NCI-H2029 treated with DMSO at 0.1 percent for 48 hours (cell line): Measurements from ENCODE around the gene ZFAND5.
A peak's percentile ranks its signal among the peaks of the same experiment; 100 is the strongest.

ENCODE experiments used
- DNase-seq: peaks from one replicate; lab custom pipeline; 2025; lab: John Stamatoyannopoulos, UW

The ZFAND5 gene

GRCh38 chr9:72364679-72365524 is at the start of gene ZFAND5:
ZFAND5 (minus strand) TSS chr9:72365208; CDS start chr9:72360778, 4,430 bp downstream.
- peak; percentile 93 for DNase-seq

DNA sequence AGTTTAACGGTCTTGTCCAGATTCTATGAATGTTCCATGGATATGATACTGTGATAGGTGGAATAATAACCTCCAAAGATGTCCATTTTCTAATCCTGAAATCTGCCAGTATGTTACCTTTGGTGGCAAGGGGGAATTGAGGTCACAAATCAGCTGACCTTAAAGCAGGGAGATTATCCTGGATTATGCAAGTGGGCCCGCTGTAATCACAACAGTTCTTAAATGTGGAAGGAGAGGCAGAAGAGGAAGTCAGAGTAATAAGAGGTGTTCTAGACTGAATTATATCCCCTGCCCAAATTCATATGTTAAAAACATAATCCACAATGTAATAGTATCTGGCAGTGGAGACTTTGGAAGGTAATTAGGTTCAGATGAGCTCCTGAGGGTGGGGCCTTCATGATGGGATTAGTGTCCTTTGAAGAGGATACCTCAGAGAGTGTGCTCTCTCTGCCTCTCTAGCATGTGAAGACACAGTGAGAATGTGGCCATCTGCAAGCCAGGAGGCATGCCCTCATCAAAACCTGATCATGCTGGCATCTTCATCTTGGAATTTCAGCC is 47.6 kb upstream of the ZFAND5 start:
- DNase-seq: no peak

DNA sequence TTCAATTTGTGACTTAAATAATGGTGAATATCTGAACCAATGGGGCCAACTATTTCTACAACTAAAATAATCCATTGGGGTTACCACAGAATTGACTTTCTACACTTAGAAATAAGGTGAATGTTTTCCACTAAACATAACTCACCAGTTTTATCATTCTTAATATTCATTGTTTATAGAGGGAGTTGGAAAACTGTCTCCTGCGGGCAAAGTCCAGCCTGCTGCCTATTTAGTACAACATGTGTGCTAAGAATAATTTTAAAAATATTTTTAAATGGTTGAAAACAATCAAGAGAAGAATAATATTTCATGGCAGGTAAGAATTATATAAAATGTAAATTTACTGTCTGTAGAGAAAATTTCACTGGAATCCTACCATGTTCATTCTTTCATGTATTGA is 45.2 kb upstream of the ZFAND5 start:
- DNase-seq: no peak

DNA sequence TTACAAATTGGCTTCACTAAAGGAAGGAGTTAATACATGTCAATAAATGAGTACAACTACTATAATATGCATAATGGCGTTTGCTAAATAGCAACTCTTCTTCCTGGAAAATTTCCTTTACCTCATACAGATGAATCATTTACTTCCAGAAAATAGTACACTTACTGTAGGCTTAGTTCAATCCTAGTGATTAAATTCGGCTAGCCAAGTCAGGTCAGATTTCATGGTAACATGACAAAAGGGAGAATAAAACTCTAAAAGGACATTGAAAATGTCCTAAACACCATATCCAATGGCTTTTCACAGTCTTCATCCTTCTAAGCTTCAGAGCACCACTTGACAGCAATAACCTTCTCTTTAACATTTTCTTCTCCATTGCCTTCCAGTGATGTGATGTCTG is 42.1 kb upstream of the ZFAND5 start:
- DNase-seq: no peak

GRCh38 chr9:72402744-72403143 is 37.7 kb upstream of the ZFAND5 start:
- DNase-seq: no peak

DNA sequence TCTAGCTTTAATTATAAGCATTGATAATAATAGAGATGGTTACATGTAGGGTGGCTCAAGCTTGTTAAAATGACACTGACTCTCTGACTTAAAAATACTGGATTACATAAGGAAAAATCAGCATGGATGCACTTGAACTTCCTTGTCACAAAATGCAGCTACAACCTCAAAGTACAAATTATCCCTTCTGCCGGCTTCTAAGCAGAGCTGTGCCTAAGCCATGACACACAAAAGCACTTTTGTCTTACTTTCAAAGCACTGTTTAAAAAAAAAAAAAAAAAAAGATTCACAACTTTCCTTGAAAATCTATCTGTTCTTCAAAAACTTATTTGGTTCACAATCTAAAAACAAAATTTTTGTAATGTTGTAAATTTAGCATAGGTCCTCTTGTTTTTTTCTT is 36.4 kb upstream of the ZFAND5 start:
- DNase-seq: no peak

DNA sequence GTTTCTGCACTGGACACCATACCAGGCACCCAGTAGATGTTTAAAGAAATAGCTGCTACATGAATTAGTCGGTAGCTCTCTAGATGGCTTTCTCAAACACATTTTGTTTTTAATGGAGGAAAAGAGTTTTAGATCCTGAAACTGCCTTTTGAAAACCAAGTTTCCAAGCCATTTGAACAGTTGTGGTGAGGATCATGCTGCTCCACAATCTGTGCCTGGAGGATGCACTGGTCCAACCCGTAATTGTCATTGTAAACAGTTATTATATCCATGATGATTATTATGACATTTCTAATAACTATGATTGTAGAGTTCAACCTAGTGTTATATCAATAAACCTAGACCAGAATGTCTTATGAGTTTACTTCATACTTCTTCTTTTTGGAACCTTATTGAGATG is 35.9 kb upstream of the ZFAND5 start:
- no peak for DNase-seq

- no peak for DNase-seq
Measured at GRCh38 chr9:72399391-72399790, 34.4 kb upstream of the ZFAND5 start.

- peak; percentile 14 for DNase-seq
Measured at GRCh38 chr9:72396247-72397091, 31.5 kb upstream of the ZFAND5 start.

DNA sequence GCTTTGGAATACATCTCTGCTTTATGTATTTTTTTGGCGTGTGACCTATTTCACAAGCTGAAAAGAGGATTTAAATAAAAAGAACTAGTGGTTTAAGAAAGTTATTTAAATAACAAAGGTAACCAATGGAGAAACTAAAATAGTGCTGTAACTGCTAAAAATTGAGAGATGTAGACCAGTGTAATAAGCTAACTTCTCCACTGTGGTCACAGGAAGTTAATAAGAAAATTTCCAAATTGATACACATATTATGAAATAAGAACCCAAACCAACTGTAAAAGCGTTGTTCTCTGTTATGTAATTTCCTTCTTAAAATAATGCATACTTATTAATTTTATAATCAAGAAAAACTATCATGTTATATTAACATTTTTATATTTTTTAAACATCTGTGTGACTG is 29.1 kb upstream of the ZFAND5 start:
- DNase-seq: no peak

DNA sequence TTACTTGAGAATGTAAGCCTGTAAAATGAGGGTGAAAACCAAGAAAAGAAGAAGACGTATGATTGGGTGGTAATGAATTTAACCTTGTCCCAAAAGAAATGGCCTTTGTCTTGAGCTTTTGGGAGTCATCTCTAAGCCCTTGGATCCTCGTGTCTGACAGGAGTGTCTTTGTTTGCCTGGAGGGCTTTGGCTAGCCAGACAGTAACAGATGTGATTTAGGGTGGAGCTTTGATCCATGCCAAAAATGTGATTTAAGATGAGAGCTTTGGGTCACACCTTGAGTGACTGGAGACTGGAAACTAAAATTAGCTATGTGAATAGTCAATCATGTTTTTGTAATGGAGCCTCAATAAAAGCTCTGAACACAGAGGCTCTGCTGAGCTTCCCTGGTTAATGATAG is 25.9 kb upstream of the ZFAND5 start:
- DNase-seq: no peak

- DNase-seq: no peak
Measured at GRCh38 chr9:72386186-72386585, 21.2 kb upstream of the ZFAND5 start.

- no peak for DNase-seq
Measured at GRCh38 chr9:72384710-72385485, 19.9 kb upstream of the ZFAND5 start.

- no peak for DNase-seq
Measured at GRCh38 chr9:72383978-72384709, 19.1 kb upstream of the ZFAND5 start.

DNA sequence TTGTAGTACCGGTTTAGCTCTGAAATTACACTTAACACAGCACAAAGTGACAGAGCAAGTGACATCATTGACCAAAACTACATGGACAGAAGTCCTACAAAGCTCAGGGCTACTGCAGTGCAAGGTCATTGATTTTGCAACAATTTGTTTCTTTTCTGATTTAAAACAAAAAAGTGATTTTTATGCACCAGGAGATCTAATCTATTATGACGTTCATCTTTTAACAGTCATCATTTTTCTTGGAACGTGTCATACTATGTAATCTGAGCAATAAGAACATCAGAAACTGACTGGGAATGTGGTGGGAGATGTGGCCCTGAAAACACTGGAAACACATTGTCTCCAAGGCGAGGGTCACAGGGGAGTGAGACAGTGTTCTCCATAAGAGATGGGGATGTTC is 17.4 kb upstream of the ZFAND5 start:
- no peak for DNase-seq

- DNase-seq: no peak
Measured at GRCh38 chr9:72377041-72377440, 12.0 kb upstream of the ZFAND5 start.

DNA sequence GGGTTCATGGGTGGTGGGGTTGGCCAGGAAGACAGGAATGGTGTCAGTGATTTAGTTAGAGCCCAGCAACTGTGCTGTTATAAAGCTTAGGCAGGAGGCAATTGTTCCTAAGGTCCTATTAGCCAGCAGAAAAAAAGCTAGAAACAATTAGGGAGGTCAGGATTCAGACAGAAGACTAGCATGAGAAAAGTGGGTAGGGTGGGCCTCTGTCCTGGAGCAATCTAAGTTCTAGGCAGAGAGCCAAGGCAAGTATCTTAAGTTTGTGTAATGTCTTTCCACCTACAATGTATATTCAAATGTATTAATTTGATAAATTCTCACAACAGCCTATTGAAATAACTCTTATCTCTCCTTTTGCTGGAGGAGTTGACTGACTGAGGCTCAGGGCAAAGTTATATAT is 6.1 kb upstream of the ZFAND5 start:
- DNase-seq: no peak

GRCh38 chr9:72365525-72366256 is 683 bp upstream of the ZFAND5 start:
- peak; percentile 81 for DNase-seq

DNA sequence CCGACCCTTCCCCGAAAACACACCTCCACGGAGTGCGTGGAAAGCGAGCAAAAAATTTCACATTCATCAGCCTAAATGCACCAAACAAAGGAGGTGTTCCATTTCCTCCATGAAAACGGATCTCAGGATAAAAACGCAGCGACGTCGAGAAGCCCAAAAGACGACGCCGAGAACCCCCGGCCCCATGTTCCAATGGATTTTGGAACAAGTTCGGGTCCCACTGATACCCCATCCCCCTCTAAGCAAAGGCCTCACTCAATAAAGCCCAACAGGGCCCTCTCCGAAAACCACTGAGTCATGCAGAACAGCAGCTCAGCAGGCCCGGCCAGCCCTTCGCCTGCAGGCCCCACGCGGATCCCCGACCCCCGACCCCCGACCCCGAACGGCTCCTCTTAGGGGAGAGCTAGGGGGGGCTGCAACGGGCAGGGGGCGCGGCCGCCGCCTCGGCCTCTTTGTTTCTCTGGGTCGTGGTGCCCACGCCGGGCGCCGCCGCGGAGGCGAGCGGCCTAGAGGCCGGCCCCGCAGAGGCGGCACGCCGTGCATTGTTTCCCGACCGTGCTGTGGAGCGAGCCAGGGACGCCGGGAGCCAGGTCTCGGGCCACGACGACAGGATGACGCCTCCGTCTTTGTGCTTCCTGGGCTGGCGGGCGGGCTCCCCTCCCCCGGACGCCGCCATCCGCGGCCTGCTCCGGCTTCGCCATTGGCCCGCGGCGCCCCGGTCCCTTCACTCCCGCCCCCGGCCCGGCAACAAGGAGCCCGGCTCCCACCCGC is 915 bp downstream of the ZFAND5 start:
- DNase-seq: no peak

- DNase-seq: no peak
Measured at GRCh38 chr9:72363236-72363635, 1.8 kb downstream of the ZFAND5 start.
